GM18519 (cell line): ENCODE measurements around the gene THSD7A.
"Not testable (repeated sequence)": the region's sequence is repeated elsewhere in the genome, so short reads cannot be mapped to it uniquely, and the experiment has no call there.

ENCODE experiments used
- ATAC-seq: cut with Tn5 transposase; IDR thresholded peaks from one replicate; pipeline ENCODE4 v1.9.1; 2021; ENCODE audit warnings: mild to moderate bottlenecking, moderate library complexity; ENCODE audit not compliant: unreplicated experiment, low FRiP score

The THSD7A gene

GRCh38 chr7:11529382-11529781 is 302.6 kb downstream of the THSD7A start:
- ATAC-seq = no peak

GRCh38 chr7:11527707-11528106 is 304.3 kb downstream of the THSD7A start:
- no peak for ATAC-seq

- ATAC-seq = no peak
Observed at GRCh38 chr7:11524476-11525397, 307.3 kb downstream of the THSD7A start.

GRCh38 chr7:11521964-11522499 is 310.0 kb downstream of the THSD7A start:
- not testable (repeated sequence) for ATAC-seq

- no peak for ATAC-seq
Observed at GRCh38 chr7:11517853-11518252, 314.1 kb downstream of the THSD7A start.

- ATAC-seq = no peak
Observed at GRCh38 chr7:11516328-11516727, 315.7 kb downstream of the THSD7A start.

- no peak for ATAC-seq
Observed at GRCh38 chr7:11513460-11513859, 318.5 kb downstream of the THSD7A start.

- no peak for ATAC-seq
Observed at GRCh38 chr7:11507929-11508328, 324.1 kb downstream of the THSD7A start.

- no peak for ATAC-seq
Observed at GRCh38 chr7:11506417-11506816, 325.6 kb downstream of the THSD7A start.

- ATAC-seq = no peak
Observed at GRCh38 chr7:11505471-11505985, 326.5 kb downstream of the THSD7A start.

GRCh38 chr7:11492307-11492706 is 339.7 kb downstream of the THSD7A start:
- ATAC-seq = no peak

- no peak for ATAC-seq
Observed at GRCh38 chr7:11491811-11492210, 340.2 kb downstream of the THSD7A start.

- no peak for ATAC-seq
Observed at GRCh38 chr7:11489280-11489679, 342.7 kb downstream of the THSD7A start.

GRCh38 chr7:11486271-11486670 is 345.7 kb downstream of the THSD7A start:
- no peak for ATAC-seq

GRCh38 chr7:11485636-11486035 is 346.4 kb downstream of the THSD7A start:
- ATAC-seq = no peak

- no peak for ATAC-seq
Observed at GRCh38 chr7:11480143-11480542, 351.9 kb downstream of the THSD7A start.

GRCh38 chr7:11478882-11479281 is 353.1 kb downstream of the THSD7A start:
- no peak for ATAC-seq

- ATAC-seq = no peak
Observed at GRCh38 chr7:11478426-11478825, 353.6 kb downstream of the THSD7A start.

GRCh38 chr7:11474902-11475585 is 357.0 kb downstream of the THSD7A start:
- no peak for ATAC-seq

GRCh38 chr7:11473807-11474424 is 358.1 kb downstream of the THSD7A start:
- ATAC-seq = no peak

- no peak for ATAC-seq
Observed at GRCh38 chr7:11473220-11473619, 358.8 kb downstream of the THSD7A start.
